H1 (cell line): Measurements from ENCODE around the gene TNIK. TPM values are rescaled to one million over a fixed set of nuclear protein-coding genes. Genes with fewer than 3 reads are reported as not detected.

ENCODE experiments used
- CTCF ChIA-PET: fragments of 300-600 bp; sonication (Branson Sonifier 250); formaldehyde crosslinking; loops from one replicate; lab custom pipeline; 2021; ENCODE audit not compliant: partially characterized antibody; lab: Charles Lee
- POLR2A ChIA-PET: fragments of 300-600 bp; sonication (Branson Sonifier 250); formaldehyde crosslinking; loops from one replicate; lab custom pipeline; 2021; ENCODE audit warnings: inconsistent platforms; ENCODE audit not compliant: partially characterized antibody; lab: Charles Lee
- DNase-seq, 2 experiments: peaks; one replicate each; pipeline versions ENCODE4 v3.0.0 to v3.0.0-alpha.2; 2010 to 2022; ENCODE audit warnings: low spot score in 2 of 2, low read depth in 1 of 2, mixed read lengths in 1 of 2
- FAIRE-seq: peaks from 2 replicates; lab custom pipeline; 2011; peaks lifted over from hg19 to GRCh38; lab: Jason Lieb, UNC
- H2AFZ ChIP-seq: 2 replicates; pipeline ENCODE4 v1.8.1; 2012; ENCODE audit warnings: low read length, inconsistent platforms
- H2AK5ac ChIP-seq: 2 replicates; pipeline ENCODE4 v1.6.1; 2013; ENCODE audit warnings: low read depth, low read length
- H2BK120ac ChIP-seq: replicated peaks from 2 replicates; pipeline ENCODE3; 2013; ENCODE audit warnings: low read depth, low read length, inconsistent platforms
- H2BK12ac ChIP-seq: 2 replicates; pipeline ENCODE4 v1.6.1; 2013; ENCODE audit warnings: low read depth, low read length
- H2BK15ac ChIP-seq: 2 replicates; pipeline ENCODE4 v1.6.1; 2013; ENCODE audit warnings: low read length
- H2BK20ac ChIP-seq: 2 replicates; pipeline ENCODE4 v1.6.1; 2013; ENCODE audit warnings: low read length
- H2BK5ac ChIP-seq: 2 replicates; pipeline ENCODE4 v1.6.1; 2013; ENCODE audit warnings: low read depth, low read length
- H3K14ac ChIP-seq: 2 replicates; pipeline ENCODE4 v1.6.1; 2013; ENCODE audit warnings: inconsistent platforms; ENCODE audit not compliant: insufficient read length
- H3K18ac ChIP-seq: 2 replicates; pipeline ENCODE4 v1.6.1; 2013; ENCODE audit warnings: low read length; ENCODE audit errors: extremely low read depth
- H3K23ac ChIP-seq: 2 replicates; pipeline ENCODE4 v1.6.1; 2013; ENCODE audit warnings: inconsistent platforms; ENCODE audit not compliant: insufficient read length
- H3K23me2 ChIP-seq: 2 replicates; pipeline ENCODE4 v1.6.1; 2013; ENCODE audit warnings: low read depth, low read length
- H3K27ac ChIP-seq: 2 replicates; pipeline ENCODE4 v1.6.1; 2011; ENCODE audit warnings: low read depth, low read length, inconsistent platforms
- H3K27me3 ChIP-seq, 4 experiments: replicated peaks in 1 of 4; 1 replicate in 1 of 4; 2 replicates in 3 of 4; pipeline versions ENCODE4 v1.6.1 to v1.8.1; 2011 to 2013; ENCODE audit warnings: low read length in 3 of 4, mild to moderate bottlenecking in 3 of 4, inconsistent platforms in 2 of 4, mixed read lengths in 2 of 4, moderate library complexity in 1 of 4; ENCODE audit not compliant: control insufficient read depth in 3 of 4, insufficient read depth in 3 of 4; ENCODE audit errors: extremely low read depth in 1 of 4
- H3K36me3 ChIP-seq, 4 experiments: 2 replicates each; pipeline versions ENCODE4 v1.6.1 to v1.8.1; 2011 to 2013; ENCODE audit warnings: mild to moderate bottlenecking in 4 of 4, low read length in 3 of 4, moderate library complexity in 2 of 4, control low read depth in 1 of 4, inconsistent platforms in 1 of 4; ENCODE audit not compliant: insufficient read depth in 4 of 4, control insufficient read depth in 2 of 4
- H3K4ac ChIP-seq: replicated peaks from 2 replicates; pipeline ENCODE3; 2013; ENCODE audit warnings: low read length, low read depth, mixed read lengths, inconsistent platforms; ENCODE audit not compliant: insufficient read length
- H3K4me1 ChIP-seq, 4 experiments: replicated peaks in 1 of 4; 1 replicate in 1 of 4; 2 replicates in 3 of 4; pipeline versions ENCODE4 v1.6.1 to v1.8.1; 2011 to 2013; ENCODE audit warnings: low read length in 3 of 4, inconsistent platforms in 2 of 4, mixed read lengths in 1 of 4; ENCODE audit not compliant: insufficient read depth in 4 of 4, control insufficient read depth in 3 of 4
- H3K4me2 ChIP-seq, 2 experiments: 2 replicates each; pipeline versions ENCODE4 v1.6.1 to v1.8.1; 2011 to 2013; ENCODE audit warnings: low read depth in 2 of 2, low read length in 2 of 2, control low read depth in 1 of 2, inconsistent platforms in 1 of 2, mild to moderate bottlenecking in 1 of 2; ENCODE audit not compliant: insufficient read depth in 1 of 2
- H3K4me3 ChIP-seq, 4 experiments: fragments of 200-600, 300-600 bp in 1 of 4; sonication (generic), shearing (Covaris generic), sonication (Bioruptor Twin) in 1 of 4; 2 replicates each; pipeline versions ENCODE4 v1.5.1 to v1.8.1; 2011 to 2016; ENCODE audit warnings: low read length in 4 of 4, low read depth in 3 of 4, control low read depth in 2 of 4, inconsistent platforms in 2 of 4, mild to moderate bottlenecking in 2 of 4, mixed read lengths in 1 of 4, moderate library complexity in 1 of 4; ENCODE audit not compliant: insufficient read depth in 2 of 4; ENCODE audit errors: extremely low read depth in 1 of 4
- H3K56ac ChIP-seq: replicated peaks from 2 replicates; pipeline ENCODE3; 2013; ENCODE audit warnings: low read depth, mild to moderate bottlenecking, mixed read lengths, low read length, inconsistent platforms; ENCODE audit not compliant: insufficient read length
- H3K79me1 ChIP-seq: 2 replicates; pipeline ENCODE4 v1.6.1; 2013; ENCODE audit warnings: low read depth, low read length, control low read depth
- H3K79me2 ChIP-seq, 2 experiments: 2 replicates each; pipeline versions ENCODE4 v1.6.1 to v1.8.1; 2012 to 2013; ENCODE audit warnings: low read length in 2 of 2, mild to moderate bottlenecking in 2 of 2, inconsistent platforms in 1 of 2; ENCODE audit not compliant: insufficient read depth in 2 of 2, control insufficient read depth in 1 of 2
- H3K9ac ChIP-seq, 4 experiments: replicated peaks in 1 of 4; 1 replicate in 1 of 4; 2 replicates in 3 of 4; pipeline versions ENCODE4 v1.6.1 to v1.8.1; 2011 to 2013; ENCODE audit warnings: low read depth in 3 of 4, low read length in 3 of 4, control low read depth in 2 of 4, mild to moderate bottlenecking in 2 of 4, moderate library complexity in 2 of 4, inconsistent platforms in 1 of 4; ENCODE audit errors: extremely low read depth in 1 of 4
- H3K9me3 ChIP-seq, 2 experiments: 2 replicates each; pipeline versions ENCODE4 v1.6.1 to v1.8.1; 2012 to 2013; ENCODE audit warnings: mild to moderate bottlenecking in 2 of 2, moderate library complexity in 2 of 2, control low read depth in 1 of 2, inconsistent platforms in 1 of 2, low read depth in 1 of 2, low read length in 1 of 2, mixed read lengths in 1 of 2; ENCODE audit not compliant: insufficient read depth in 2 of 2
- H4K20me1 ChIP-seq, 2 experiments: replicated peaks in 1 of 2; 2 replicates each; pipeline versions ENCODE3 to v1.8.1; 2011 to 2013; ENCODE audit warnings: inconsistent platforms in 2 of 2, low read length in 2 of 2, mild to moderate bottlenecking in 1 of 2; ENCODE audit not compliant: insufficient read depth in 2 of 2, control insufficient read depth in 1 of 2
- H4K5ac ChIP-seq: 2 replicates; pipeline ENCODE4 v1.6.1; 2013; ENCODE audit warnings: low read length, low read depth, mixed read lengths, inconsistent platforms; ENCODE audit not compliant: insufficient read length
- H4K8ac ChIP-seq: 2 replicates; pipeline ENCODE4 v1.8.0; 2013; ENCODE audit warnings: mild to moderate bottlenecking, moderate library complexity, low read length, inconsistent platforms; ENCODE audit not compliant: insufficient read depth; ENCODE audit errors: extremely low read depth
- H4K91ac ChIP-seq: replicated peaks from 2 replicates; pipeline ENCODE3; 2013; ENCODE audit warnings: low read length, mixed read lengths, inconsistent platforms; ENCODE audit not compliant: insufficient read length
- BACH1 ChIP-seq: IDR thresholded peaks from 2 replicates; pipeline ENCODE4 v1.6.1; 2012; ENCODE audit warnings: low read length, improper control_type of control experiment
- BRCA1 ChIP-seq: IDR thresholded peaks from 2 replicates; pipeline ENCODE4 v1.6.1; 2012; ENCODE audit warnings: low read depth, low read length, improper control_type of control experiment
- GTF2F1 ChIP-seq: IDR thresholded peaks from 2 replicates; pipeline ENCODE4 v1.6.1; 2012; ENCODE audit warnings: low read depth, low read length, improper control_type of control experiment, borderline replicate concordance
- PHF8 ChIP-seq: fragments of 200-600 bp; sonication (generic); conservative IDR thresholded peaks from 2 replicates; pipeline ENCODE4 v1.7.1; 2012; ENCODE audit warnings: low read depth, mild to moderate bottlenecking, inconsistent platforms, low read length, moderate library complexity
- POU5F1 ChIP-seq: IDR thresholded peaks from 2 replicates; pipeline ENCODE4 v1.6.1; 2011; ENCODE audit warnings: low read depth, mild to moderate bottlenecking, low read length, moderate library complexity
- SP1 ChIP-seq: IDR thresholded peaks from 2 replicates; pipeline ENCODE4 v1.6.1; 2011; ENCODE audit warnings: low read depth, low read length
- SP4 ChIP-seq: IDR thresholded peaks from 2 replicates; pipeline ENCODE4 v1.6.1; 2012; ENCODE audit warnings: low read length, inconsistent platforms
- SUZ12 ChIP-seq: fragments of 200-600 bp; sonication (generic); IDR thresholded peaks from 2 replicates; pipeline ENCODE4 v1.6.1; 2012; ENCODE audit warnings: mild to moderate bottlenecking, inconsistent platforms, low read length, moderate library complexity, mixed read lengths
- TAF1 ChIP-seq: IDR thresholded peaks from 2 replicates; pipeline ENCODE4 v1.6.1; 2011; ENCODE audit warnings: mild to moderate bottlenecking, low read depth, low read length
- TBP ChIP-seq: IDR thresholded peaks from 2 replicates; pipeline ENCODE4 v1.6.1; 2011; ENCODE audit warnings: low read depth, low read length, improper control_type of control experiment
- WGBS, 2 experiments: shearing (Covaris generic) in 1 of 2; methylation state at CpG; one replicate each; pipeline versions ENCODE4 v1.1.6 to v1.1.7; 2013 to 2015; ENCODE audit warnings: low lambda C conversion rate in 2 of 2, mixed read lengths in 2 of 2, inconsistent platforms in 1 of 2, low coverage in 1 of 2, missing lambda C conversion rate in 1 of 2; ENCODE audit not compliant: insufficient replicate concordance in 2 of 2, insufficient coverage in 1 of 2, insufficient read length in 1 of 2; ENCODE audit errors: extremely low coverage in 1 of 2, missing lambda C conversion rate in 1 of 2; 5-methylcytosine and 5-hydroxymethylcytosine counted together
- polyA plus RNA-seq, 7 experiments: library from polyadenylated mRNA; depleted of rRNA in 3 of 7; stranded (reverse) in 5 of 7; unstranded in 2 of 7; fragments of >200 nt in 5 of 7; fragments of 200-250 nt in 2 of 7; gene quantifications; 1 replicate in 5 of 7; 2 replicates in 1 of 7; 4 replicates in 1 of 7; pipeline versions ENCODE4 v1.2.1 to v1.2.3, GENCODE V29; 2011 to 2013; ENCODE audit warnings: missing spikeins in 2 of 7, mixed read lengths in 2 of 7
- total RNA-seq: library from RNA; stranded (reverse); fragmentation: NEBNext Ultra II Directional; extraction: Animal tissue kit (Norgen Biotek cat#: 25700); gene quantifications from 2 replicates; pipeline ENCODE4 v1.2.1, GENCODE V29; 2021

Gene TNIK
- total and polyA plus RNA-seq, 2 of the 8 experiments (the other 6 are each of a cell fraction or from before 2014, with no cell fraction given), result 7.4 to 42.0 TPM

- Histone ChIP-seq H3K4me2 (no peak overlapping the region), H3K36me3 (no peaks in the 10 kb centered on the region), H3K23ac (no peak overlapping the region), H3K9me3 (no peaks in the 10 kb centered on the region), H4K8ac (no peak overlapping the region), H3K79me2 (no peaks in the 10 kb centered on the region), H4K20me1 (no peaks in the 10 kb centered on the region), H2BK15ac (no peak overlapping the region), H3K23me2 (no peaks in the 10 kb centered on the region), H4K91ac (no peak overlapping the region), H2AFZ (no peak overlapping the region), H3K18ac (no peak overlapping the region), H2BK20ac (no peak overlapping the region), H2BK120ac (no peak overlapping the region), H3K4me3 (no peak overlapping the region), H2BK5ac (no peak overlapping the region), H3K9ac (no peak overlapping the region), H3K79me1 (no peaks in the 10 kb centered on the region), H3K4ac (no peak overlapping the region), H3K4me1 (no peaks in the 10 kb centered on the region), H3K14ac (no peak overlapping the region), H3K56ac (no peak overlapping the region), H4K5ac (no peak overlapping the region), H3K27ac (no peak overlapping the region), H2BK12ac (no peak overlapping the region), H2AK5ac (no peak overlapping the region), H3K27me3 (no peaks in the 10 kb centered on the region)
- TF ChIP-seq POU5F1 (no peak), PHF8 (no peak), TBP (no peak), SP1 (no peak), BRCA1 (no peak), SP4 (no peak), SUZ12 (no peak), TAF1 (no peak), GTF2F1 (no peak), BACH1 (no peak)
- ChIA-PET POLR2A (no interaction called here), CTCF (interaction anchor here (0.7 to 1.3 kb wide), 6 partner anchors 11 to 787 kb away, joined by 3 to 4 read pairs (median 3); no protein-coding TSS in a partner anchor)
- FAIRE-seq (no peak), DNase-seq (no peak)
- 67% methylated on average over 4 of the region's 4 CpGs; no CpG with 5 or more reads in 1 of the 2 experiments for WGBS, 2 experiments
These were observed 413.4 kb downstream of the TNIK start for GRCh38 chr3:171046760-171047159.
